ENCODE measurements around the gene ANKRD33B.

GRCh38 chr5:10592601-10593000 lies 28.7 kb downstream of the ANKRD33B start:
- no peak for TF ChIP-seq CTCF (IDR thresholded peaks at IDR 0.05)
- no peak for TF ChIP-seq POLR2A (IDR thresholded peaks at IDR 0.05)

Measured in esophagus squamous epithelium (tissue), 4 donors.